Breast epithelium (tissue), 3 donors: Measurements from ENCODE around the gene SYNPO2.

Experiments
- CTCF ChIP-seq, 3 donors: fragments of 450-650 bp; IDR thresholded peaks; one replicate each; pipeline ENCODE4 v1.5.1; 2016 to 2017; ENCODE audit warnings: antibody characterized with exemption in 3 of 3, mild to moderate bottlenecking in 3 of 3, moderate library complexity in 3 of 3
- POLR2A ChIP-seq: fragments of 450-650 bp; IDR thresholded peaks from one replicate; pipeline ENCODE4 v1.6.1; 2016; ENCODE audit warnings: antibody characterized with exemption, mild to moderate bottlenecking, moderate library complexity

GRCh38 chr4:118964891-118965411 is 76.3 kb downstream of the SYNPO2 start:
- TF ChIP-seq CTCF (IDR thresholded peaks at IDR 0.05) (no peak), POLR2A (no peak)
